Measurements from ENCODE around the gene HELLS. TPM values are rescaled to one million over a fixed set of nuclear protein-coding genes. Genes with fewer than 3 reads are reported as not detected.

Gene HELLS
- total RNA-seq, 4 donors from 2014 or later, result 3.1 to 11.8 (median 5.8) TPM

DNA sequence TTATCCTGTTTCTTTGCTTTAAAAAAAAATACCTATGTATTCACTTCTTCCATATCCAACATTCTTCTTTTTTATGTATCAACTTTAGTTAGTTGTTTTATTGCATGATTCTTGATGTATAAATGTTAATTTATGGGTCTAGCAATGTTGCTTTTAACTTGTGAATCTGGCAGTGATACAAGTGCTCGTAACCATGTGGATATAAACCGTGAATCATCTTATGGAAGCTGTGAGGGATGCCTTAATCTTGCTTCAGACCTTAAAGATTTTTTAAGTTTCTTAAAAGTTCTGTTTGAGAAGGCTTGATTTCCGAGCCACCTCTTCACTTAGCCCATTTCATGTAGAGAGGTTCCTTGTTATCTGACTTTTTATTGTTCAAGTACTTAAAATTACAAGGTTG, 25.9 kb downstream of the HELLS start:
- H3K4me1 ChIP-seq, result no peaks in the 10 kb centered on the region
- H3K9me3 ChIP-seq, result no peaks in the 10 kb centered on the region
- no peak overlapping the region for H3K4me3 ChIP-seq
- no peak for DNase-seq (ENCODE audit: low spot score in 2 of 2)
- H3K36me3 ChIP-seq, result peaks cover 0 to 4% (median 0%) of the 10 kb centered on the region in 3 donors
- H3K27ac ChIP-seq, result no peak overlapping the region
- 92 to 93% methylated on average over 3 of the region's 3 CpGs for WGBS, 2 donors
- TF ChIP-seq POLR2A (IDR thresholded peaks at IDR 0.05) (no peak), EP300 (IDR thresholded peaks at IDR 0.05) (no peak)
- TF ChIP-seq, protein P1, sequence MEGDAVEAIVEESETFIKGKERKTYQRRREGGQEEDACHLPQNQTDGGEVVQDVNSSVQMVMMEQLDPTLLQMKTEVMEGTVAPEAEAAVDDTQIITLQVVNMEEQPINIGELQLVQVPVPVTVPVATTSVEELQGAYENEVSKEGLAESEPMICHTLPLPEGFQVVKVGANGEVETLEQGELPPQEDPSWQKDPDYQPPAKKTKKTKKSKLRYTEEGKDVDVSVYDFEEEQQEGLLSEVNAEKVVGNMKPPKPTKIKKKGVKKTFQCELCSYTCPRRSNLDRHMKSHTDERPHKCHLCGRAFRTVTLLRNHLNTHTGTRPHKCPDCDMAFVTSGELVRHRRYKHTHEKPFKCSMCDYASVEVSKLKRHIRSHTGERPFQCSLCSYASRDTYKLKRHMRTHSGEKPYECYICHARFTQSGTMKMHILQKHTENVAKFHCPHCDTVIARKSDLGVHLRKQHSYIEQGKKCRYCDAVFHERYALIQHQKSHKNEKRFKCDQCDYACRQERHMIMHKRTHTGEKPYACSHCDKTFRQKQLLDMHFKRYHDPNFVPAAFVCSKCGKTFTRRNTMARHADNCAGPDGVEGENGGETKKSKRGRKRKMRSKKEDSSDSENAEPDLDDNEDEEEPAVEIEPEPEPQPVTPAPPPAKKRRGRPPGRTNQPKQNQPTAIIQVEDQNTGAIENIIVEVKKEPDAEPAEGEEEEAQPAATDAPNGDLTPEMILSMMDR (IDR thresholded peaks at IDR 0.05), result no peak
- no peaks in the 10 kb centered on the region for H3K27me3 ChIP-seq

GRCh38 chr10:94578790-94579189, 33.2 kb downstream of the HELLS start:
- TF ChIP-seq, protein P1 (IDR thresholded peaks at IDR 0.05), result no peak
- TF ChIP-seq POLR2A (IDR thresholded peaks at IDR 0.05), result no peak
- TF ChIP-seq EP300 (IDR thresholded peaks at IDR 0.05), result no peak
- H3K4me1 ChIP-seq, result no peaks in the 10 kb centered on the region
- H3K27ac ChIP-seq, result no peak overlapping the region
- H3K36me3 ChIP-seq, result peaks cover 0 to 2% (median 0%) of the 10 kb centered on the region in 3 donors
- H3K27me3 ChIP-seq, result no peaks in the 10 kb centered on the region
- no peaks in the 10 kb centered on the region for H3K9me3 ChIP-seq
- no peak for DNase-seq (ENCODE audit: low spot score in 2 of 2)
- no peak overlapping the region for H3K4me3 ChIP-seq
- 84% methylated on average over 4 of the region's 4 CpGs for WGBS, 2 donors

GRCh38 chr10:94583124-94583523, 37.5 kb downstream of the HELLS start:
- no peaks in the 10 kb centered on the region for H3K9me3 ChIP-seq
- TF ChIP-seq, protein P1 (IDR thresholded peaks at IDR 0.05), result no peak
- no peak for TF ChIP-seq EP300 (IDR thresholded peaks at IDR 0.05)
- no peak for TF ChIP-seq POLR2A (IDR thresholded peaks at IDR 0.05)
- H3K36me3 ChIP-seq, result peaks cover 0 to 2% (median 0%) of the 10 kb centered on the region in 3 donors
- H3K27me3 ChIP-seq, result no peaks in the 10 kb centered on the region
- H3K4me3 ChIP-seq, result no peak overlapping the region
- H3K27ac ChIP-seq, result no peak overlapping the region
- no peak for DNase-seq (ENCODE audit: low spot score in 2 of 2)
- no peaks in the 10 kb centered on the region for H3K4me1 ChIP-seq

GRCh38 chr10:94591461-94592205, 46.0 kb downstream of the HELLS start:
- TF ChIP-seq, protein P1 (IDR thresholded peaks at IDR 0.05), result no peak
- no peak for TF ChIP-seq EP300 (IDR thresholded peaks at IDR 0.05)
- TF ChIP-seq POLR2A (IDR thresholded peaks at IDR 0.05), result no peak
- Histone ChIP-seq H3K27me3 (no peaks in the 10 kb centered on the region), H3K27ac (no peak overlapping the region), H3K4me3 (no peak overlapping the region), H3K9me3 (no peaks in the 10 kb centered on the region), H3K36me3 (peaks cover 0 to 23% (median 0%) of the 10 kb centered on the region in 3 donors), H3K4me1 (no peaks in the 10 kb centered on the region)
- WGBS, 2 donors, result 94 to 100% methylated on average over 1 of the region's 1 CpG
- DNase-seq (ENCODE audit: low spot score in 2 of 2), result no peak

DNA sequence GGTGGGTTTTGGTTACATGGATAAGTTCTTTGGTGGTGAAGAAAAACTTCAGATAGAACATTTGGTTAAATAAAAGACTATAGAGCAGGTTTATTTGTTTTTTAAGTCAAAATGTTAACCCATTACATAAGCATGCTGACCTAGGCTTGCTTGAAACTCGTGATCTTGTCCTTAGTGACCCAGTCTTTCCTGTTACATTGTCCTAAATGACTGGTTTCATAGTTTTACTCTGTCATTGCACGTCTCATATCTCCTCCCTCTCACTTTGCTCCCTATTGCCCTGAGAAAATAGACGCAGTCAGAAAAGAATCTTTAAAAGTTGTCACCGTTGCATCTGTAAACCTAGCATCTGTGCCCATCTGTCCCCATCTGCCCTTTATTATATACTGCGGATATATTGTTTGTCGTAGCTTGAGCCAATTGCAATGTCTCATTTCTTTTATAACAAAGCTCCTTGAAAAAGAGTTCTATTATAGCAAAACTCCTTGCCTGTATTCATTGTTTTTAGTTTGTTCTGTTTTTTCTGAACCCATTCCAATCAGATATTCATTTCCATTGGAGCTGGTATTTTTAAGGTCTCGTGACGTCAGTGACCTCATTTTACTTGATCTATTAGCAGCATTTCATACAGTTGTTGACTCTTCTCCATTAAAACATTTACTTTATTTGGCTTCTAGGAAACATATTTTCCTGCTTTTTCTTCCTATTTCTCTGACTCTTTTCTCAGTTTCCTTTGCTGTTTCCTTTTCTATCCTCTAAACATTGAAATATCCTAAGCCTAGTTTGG, 57.3 kb downstream of the HELLS start:
- WGBS, 2 donors, result 67 to 71% methylated on average over 8 of the region's 8 CpGs
- Histone ChIP-seq H3K4me3 (no peak overlapping the region), H3K4me1 (no peaks in the 10 kb centered on the region), H3K36me3 (no peaks in the 10 kb centered on the region), H3K27me3 (no peaks in the 10 kb centered on the region), H3K27ac (no peak overlapping the region), H3K9me3 (no peaks in the 10 kb centered on the region)
- TF ChIP-seq EP300 (IDR thresholded peaks at IDR 0.05), result no peak
- TF ChIP-seq POLR2A (IDR thresholded peaks at IDR 0.05), result no peak
- TF ChIP-seq, protein P1 (IDR thresholded peaks at IDR 0.05), result no peak
- no peak for DNase-seq (ENCODE audit: low spot score in 2 of 2)

Data from tibial nerve (tissue), 4 donors.